Measurements from ENCODE around the gene AQP5.

Gene AQP5

GRCh38 chr12:49966511-49967041 is 4.9 kb downstream of the AQP5 start:
- no peak for DNase-seq

- DNase-seq = peak; percentile 85
Measured at GRCh38 chr12:49967042-49967776, 5.5 kb downstream of the AQP5 start.

- DNase-seq = no peak
Measured at GRCh38 chr12:49967777-49968250, 6.1 kb downstream of the AQP5 start.

GRCh38 chr12:49968471-49968870 is 6.8 kb downstream of the AQP5 start:
- DNase-seq = no peak

GRCh38 chr12:49969027-49969426 is 7.4 kb downstream of the AQP5 start:
- DNase-seq = no peak

GRCh38 chr12:49969651-49970429 is 8.2 kb downstream of the AQP5 start:
- DNase-seq = no peak

- no peak for DNase-seq
Measured at GRCh38 chr12:49970658-49971057, 9.0 kb downstream of the AQP5 start.

- no peak for DNase-seq
Measured at GRCh38 chr12:49971141-49971540, 9.5 kb downstream of the AQP5 start.

- no peak for DNase-seq
Measured at GRCh38 chr12:49972129-49972528, 10.5 kb downstream of the AQP5 start.

GRCh38 chr12:49972641-49973360 is 11.1 kb downstream of the AQP5 start, which contains the start of gene AQP6:
TSS of gene AQP6 (plus strand) at chr12:49972947. CDS start at chr12:49973174, 227 bp downstream.
- no peak for DNase-seq

GRCh38 chr12:49973361-49973830 is 11.7 kb downstream of the AQP5 start:
- no peak for DNase-seq

- DNase-seq = peak; percentile 14
Measured at GRCh38 chr12:49974231-49974675, 12.6 kb downstream of the AQP5 start.

GRCh38 chr12:49974677-49975317 is 13.1 kb downstream of the AQP5 start:
- no peak for DNase-seq

GRCh38 chr12:49975318-49975761 is 13.7 kb downstream of the AQP5 start:
- no peak for DNase-seq

GRCh38 chr12:49976557-49976956 is 14.9 kb downstream of the AQP5 start:
- no peak for DNase-seq

- DNase-seq = no peak
Measured at GRCh38 chr12:49978125-49978524, 16.5 kb downstream of the AQP5 start.

GRCh38 chr12:49979016-49979586 is 17.4 kb downstream of the AQP5 start:
- DNase-seq = no peak

GRCh38 chr12:49979791-49980190 is 18.1 kb downstream of the AQP5 start:
- DNase-seq = no peak

GRCh38 chr12:49980501-49981349 is 19.1 kb downstream of the AQP5 start:
- DNase-seq = no peak

GRCh38 chr12:49982246-49983087 is 20.8 kb downstream of the AQP5 start:
- DNase-seq = no peak
